ENCODE data around the gene PPOX.

DNA sequence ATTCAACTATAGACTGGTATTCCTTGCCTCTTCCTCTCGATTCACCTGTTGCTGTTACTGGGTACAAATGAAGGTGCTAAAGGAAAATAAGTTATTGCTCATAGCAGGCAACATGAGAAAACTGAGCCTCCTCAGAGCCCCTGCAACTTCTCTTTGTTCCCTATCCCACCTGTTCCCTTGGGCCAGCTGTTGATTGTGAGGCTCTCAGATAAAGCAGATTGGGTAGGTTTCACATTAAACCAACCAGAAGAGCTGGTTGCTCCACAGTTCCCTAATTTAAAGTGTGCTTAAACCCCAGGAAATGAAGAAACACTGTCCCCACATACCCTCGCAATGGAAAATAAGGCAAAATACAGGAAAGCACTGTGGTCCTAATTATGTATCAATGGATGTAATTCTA, 38.6 kb upstream of the PPOX start:
- TF ChIP-seq, protein P1, sequence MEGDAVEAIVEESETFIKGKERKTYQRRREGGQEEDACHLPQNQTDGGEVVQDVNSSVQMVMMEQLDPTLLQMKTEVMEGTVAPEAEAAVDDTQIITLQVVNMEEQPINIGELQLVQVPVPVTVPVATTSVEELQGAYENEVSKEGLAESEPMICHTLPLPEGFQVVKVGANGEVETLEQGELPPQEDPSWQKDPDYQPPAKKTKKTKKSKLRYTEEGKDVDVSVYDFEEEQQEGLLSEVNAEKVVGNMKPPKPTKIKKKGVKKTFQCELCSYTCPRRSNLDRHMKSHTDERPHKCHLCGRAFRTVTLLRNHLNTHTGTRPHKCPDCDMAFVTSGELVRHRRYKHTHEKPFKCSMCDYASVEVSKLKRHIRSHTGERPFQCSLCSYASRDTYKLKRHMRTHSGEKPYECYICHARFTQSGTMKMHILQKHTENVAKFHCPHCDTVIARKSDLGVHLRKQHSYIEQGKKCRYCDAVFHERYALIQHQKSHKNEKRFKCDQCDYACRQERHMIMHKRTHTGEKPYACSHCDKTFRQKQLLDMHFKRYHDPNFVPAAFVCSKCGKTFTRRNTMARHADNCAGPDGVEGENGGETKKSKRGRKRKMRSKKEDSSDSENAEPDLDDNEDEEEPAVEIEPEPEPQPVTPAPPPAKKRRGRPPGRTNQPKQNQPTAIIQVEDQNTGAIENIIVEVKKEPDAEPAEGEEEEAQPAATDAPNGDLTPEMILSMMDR (conservative IDR thresholded peaks at IDR 0.05 in 1 of 2, IDR thresholded peaks at IDR 0.05 in 1 of 2; ENCODE audit: extremely low read depth in 1 of 2, insufficient read depth in 1 of 2, low read depth in 1 of 2, low read length in 2 of 2) = no peak
- no peak for TF ChIP-seq EZH2 (IDR thresholded peaks at IDR 0.05; ENCODE audit: borderline replicate concordance, low read length)

Data from mammary epithelial cell (primary cell).